HG03565 (cell line): ENCODE results near the gene CXCR6.

Experiments used
- ATAC-seq: cut with Tn5 transposase; IDR thresholded peaks from one replicate; pipeline ENCODE4 v1.9.1; 2021; ENCODE audit warnings: mild to moderate bottlenecking, moderate library complexity; ENCODE audit not compliant: unreplicated experiment

The CXCR6 gene

DNA sequence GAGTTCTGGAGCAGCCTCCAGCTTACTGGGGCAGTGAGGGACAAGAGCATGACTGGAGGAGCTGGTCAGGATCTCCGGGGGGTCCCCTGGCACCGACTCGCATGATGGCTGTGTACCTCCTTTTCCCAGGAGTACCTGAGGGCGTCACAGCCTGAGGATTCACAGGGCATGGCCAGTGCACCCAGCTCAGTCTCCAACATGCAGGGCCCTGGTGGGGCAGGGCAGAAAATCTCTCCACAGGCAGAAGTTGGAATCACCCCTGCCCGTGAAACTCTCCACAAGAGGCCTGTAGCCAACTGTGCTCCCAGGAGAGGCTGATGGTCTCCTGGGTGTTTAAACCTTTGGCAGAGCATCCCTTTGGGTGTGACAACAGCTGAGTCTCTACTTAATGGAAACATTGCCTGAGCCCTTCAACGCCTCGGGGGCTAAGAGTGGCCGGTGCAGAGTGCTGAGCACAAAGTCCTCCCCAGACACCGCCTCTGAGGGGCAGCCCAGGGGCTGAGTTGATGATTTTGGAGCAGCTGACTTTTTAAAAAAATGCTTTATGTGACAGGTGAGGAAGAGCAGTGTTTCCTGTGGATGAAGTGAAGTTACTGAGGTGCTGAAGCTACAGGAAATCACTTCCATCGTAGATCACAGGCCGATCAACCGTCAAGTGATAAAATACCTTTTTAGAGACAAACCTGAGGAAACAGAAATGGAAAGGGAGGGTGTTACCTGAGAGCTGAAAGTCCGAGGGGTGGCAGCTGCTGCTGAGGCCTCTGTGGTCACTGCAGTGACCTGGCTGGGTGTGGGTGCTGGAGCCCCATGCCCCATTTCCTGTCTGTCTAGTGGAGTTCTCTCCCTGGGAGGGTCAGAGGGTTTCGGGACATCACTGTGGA, 21.9 kb upstream of the CXCR6 start:
- no peak for ATAC-seq

DNA sequence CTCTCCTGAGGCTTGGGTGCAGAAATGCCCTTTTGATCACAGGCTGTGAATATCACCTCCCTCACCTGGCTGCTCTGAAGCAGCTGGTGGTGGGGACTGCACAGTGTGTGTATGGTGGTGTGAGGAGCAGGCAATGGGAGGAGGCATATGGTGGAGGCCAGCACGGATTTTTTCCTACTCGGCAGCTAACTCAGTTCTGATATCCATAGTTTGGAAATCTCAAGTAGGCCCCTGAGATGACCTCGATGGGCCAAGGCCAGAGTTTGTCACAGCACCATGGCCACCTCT, 21.3 kb upstream of the CXCR6 start:
- no peak for ATAC-seq

DNA sequence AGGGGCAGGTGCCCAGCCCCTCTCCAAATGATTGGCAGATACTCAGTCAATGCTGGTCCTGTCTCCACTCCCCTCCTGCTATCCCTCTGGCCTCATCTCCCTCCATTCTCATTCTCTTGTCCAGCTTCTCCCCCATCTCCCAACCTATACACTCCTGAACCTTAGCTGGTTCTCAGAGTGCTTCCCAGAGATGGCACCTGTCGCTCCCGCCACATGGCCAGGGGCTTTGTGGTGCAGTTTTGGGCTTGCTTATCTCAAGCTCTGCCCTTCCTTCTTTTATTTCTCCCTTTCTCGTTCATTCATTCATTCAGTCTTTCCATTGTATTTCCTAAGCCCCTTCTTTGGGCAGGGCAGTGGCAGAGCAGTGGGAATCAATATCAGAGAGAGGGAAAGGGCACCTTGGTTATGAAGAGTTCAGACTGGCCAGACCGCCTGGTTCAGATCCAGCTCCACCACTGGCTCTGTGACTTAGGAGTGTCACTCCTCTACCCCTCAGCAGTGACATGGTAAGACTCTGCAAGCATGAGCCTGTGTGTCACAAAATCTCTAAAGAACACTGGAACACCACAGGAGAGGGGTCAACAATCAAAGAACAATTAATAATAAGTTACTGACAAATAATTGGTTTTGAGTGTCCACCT, 20.2 kb upstream of the CXCR6 start:
- ATAC-seq: no peak

DNA sequence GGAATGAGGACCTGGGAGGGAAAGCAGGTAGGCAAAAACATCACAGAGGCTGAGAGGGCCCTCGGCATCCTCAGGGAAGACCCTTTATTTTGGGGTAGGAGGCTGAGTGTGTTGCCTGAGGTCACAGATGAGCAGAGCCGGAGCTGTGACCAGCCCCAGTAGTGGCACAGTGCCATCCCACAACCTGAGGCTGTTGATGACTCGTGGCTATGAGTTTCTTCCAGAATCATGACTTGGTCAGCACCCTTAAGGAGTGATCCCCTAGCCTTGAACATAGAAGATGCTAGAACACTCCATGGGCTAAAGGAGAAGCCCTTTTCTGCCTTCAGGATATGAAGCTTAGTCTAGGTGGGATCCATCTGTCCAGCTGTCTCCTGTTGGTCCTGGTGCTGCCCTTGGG, 19.5 kb upstream of the CXCR6 start:
- no peak for ATAC-seq

DNA sequence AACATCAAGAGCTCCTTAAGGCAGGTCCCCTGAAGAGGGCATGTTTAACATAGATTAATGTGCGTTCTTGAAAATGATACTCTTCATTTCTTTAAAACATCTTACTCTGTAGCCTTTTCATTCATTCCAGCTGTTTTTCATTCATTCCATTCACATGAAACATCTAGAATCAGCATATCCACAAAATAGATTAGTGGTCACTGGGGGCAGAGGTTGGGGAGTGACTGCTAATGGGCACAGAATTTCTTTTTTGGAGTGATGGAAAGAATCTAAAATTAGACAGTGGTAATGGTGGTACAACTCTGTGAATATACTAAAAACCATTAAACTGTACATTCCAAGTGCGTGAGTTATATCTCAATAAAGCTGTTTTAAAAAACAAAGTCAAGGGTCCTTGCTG, 15.4 kb upstream of the CXCR6 start:
- no peak for ATAC-seq

DNA sequence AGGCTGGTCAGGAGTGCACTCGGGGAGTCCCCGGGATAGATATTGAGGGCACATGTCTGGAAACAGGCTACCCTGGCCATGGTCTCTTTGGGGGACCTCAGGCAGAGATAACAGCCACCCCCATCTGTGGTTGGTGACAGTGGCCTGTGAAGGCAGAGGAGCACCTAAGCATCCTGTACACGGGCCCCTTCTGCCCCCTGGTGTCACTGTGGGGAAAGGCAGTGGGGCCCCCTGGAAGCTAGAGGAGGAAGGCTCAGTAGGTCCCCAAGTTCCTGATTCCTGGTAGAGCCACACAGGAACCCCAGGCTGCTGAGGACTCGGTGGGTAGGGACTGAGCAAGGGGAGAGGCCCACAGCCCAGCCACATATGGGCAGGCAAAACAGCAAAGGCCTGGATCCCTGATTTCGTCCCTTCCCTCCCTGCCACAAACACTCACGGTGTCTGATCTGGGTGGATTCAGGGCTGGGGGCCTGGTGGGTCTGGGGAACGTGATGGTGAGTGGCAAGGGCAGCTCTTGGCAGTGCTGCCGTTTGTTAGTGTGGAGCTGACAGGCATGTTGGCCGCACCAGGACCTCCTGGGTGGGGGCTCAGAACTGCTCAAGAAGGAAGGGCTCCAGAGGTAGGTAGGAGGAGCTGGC, 14.1 kb upstream of the CXCR6 start:
- ATAC-seq: no peak

DNA sequence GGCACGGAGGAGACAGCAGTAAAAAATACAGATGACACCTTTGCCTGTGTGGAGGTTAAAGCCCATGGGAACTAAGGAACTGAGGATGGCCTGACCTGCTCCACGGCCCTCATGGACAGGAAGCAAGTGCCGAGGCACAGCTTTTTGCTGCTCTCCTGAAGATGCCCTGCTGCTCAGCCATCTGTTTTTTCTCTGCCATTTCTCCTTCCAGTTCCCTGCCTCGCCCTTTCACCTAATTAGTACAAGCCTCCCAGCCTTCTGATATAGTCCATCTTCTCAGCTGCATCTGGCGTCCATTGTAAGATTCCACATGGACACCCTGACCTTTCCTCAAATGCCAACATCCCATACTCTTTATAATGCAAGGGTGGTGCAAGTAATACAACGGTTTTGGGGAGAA, 11.8 kb upstream of the CXCR6 start:
- no peak for ATAC-seq

DNA sequence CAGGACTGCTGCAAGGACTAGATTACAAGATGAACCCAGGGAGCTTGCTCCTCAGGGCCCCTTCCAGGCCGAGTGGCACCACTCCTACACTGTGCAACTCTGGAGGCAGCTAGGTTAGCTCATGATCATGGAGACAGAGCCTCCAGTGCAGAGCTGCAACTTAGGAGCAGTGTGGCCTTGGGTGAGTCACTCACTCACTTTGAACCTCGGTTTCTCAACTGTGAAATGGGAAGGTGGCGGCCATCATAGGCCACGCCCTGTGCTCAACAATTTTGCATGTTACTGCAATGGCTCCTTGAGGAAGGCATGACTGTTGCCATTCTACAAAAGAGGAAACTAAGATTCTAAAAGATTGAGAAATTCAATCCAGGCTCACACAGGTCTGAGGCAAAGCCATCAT, 11.2 kb upstream of the CXCR6 start:
- ATAC-seq: no peak

DNA sequence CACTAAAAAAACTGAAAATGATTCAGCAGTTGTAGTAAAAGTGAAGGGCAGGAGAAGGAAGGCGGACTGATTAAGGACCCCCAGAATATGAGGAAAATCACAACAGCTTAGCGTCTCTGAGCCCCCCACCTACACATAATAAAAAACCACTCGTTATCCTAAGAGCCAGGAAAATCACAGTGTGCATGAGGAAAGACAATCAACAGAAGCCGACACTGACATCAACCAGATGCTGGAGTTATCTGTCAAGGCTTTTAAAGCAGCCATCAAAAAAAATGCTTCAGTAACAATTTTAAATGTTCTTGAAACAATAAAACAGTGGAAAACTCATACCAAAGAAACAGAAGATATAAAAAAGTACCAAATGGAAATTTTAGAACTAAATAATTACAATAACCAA, 9.7 kb upstream of the CXCR6 start:
- ATAC-seq: no peak

DNA sequence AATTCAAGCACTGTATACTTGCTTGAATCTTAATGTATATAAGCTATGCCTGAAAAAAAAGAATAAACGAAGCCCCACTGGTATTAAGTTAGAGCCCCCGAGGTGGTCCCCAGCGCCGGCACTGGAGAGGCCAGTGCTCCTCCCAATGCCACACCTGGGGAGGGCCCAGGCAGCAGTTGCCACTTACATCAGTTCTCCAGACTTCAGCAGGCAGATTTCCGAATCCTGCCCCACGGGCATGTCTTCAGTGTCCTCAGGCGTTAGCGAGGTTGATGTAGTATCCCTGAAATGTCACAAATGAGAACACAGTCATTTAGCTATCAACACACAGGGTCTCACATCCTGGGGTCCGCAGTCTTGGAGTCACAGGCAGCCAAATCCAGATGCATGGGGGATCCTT, 7.0 kb upstream of the CXCR6 start:
- no peak for ATAC-seq

DNA sequence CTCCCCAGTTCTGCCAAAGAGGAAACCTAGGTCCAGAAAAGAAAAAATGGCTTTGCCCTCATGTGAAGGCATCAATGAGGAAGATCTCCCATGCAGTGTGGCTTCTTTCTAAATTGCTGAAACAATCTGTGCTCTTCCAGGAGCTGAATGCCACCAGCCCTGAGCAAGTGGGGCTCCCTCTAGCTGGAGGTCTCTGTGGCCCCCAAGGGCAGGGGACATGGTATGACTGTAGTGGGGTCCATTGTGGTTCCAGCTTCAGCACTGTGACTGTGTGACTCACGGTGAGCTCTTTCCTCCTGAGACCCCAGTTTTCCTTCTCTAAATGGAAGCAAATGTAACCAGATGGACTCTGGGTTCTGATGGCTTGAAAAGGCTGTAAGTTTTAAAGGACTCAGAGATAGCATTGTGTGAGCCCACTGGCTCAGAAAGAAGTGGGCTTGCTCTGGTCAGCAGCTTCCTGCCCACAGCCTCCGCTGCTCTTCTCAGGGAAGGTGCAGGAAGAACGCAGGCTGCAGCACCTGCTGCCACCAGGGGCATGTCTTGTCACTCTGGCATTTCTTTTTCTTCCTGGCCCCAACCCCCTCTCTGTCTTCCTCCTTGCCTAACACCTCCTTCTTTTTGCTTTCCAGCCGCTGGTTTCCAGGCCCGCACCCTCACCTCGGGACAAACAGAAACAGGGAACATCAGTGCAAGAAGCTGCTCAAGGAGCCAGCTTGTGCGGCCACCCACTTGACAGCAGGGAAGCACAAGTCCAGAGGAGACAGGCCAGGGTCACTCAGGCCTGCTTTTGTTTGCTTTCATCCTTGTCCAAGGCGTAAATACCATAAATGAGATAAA, 5.8 kb upstream of the CXCR6 start:
- no peak for ATAC-seq

DNA sequence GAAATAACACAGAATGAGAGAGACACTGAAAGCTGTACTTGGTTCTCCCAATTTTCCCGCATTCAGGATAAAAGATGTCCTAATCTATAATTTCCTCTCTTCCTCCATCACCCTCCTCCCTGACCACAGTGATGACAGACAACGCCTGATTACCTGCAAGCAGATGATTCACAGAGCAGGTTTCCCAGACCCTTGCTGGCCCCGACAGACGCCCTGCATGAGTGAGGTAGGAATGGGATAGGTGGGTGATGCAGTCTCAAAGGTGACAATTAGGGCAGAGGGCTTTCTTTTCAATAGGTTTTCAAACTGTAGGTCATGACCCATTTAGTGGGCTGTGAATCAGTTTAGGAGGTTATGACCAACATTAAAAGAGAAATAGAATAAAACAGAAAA, 5.2 kb upstream of the CXCR6 start:
- no peak for ATAC-seq

DNA sequence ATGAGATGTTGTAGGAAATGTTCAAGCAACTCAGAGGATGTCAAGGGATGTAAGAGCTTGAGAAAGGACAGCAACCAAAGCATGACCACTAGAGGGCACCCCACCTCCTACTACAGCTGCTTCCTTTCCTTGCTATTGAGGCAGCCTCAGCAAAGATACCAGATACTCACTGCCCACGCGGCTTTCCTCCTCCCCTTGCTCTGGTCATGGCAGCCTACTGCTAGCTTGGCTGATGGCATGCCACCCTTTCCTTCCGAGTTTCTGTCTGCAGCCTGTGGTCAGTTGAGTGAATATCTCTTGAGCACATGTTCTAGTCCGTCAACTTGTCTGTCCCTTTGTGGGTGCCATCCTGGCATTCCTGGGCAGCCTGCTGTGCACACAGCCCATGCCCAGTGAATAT, 4.4 kb upstream of the CXCR6 start:
- no peak for ATAC-seq

DNA sequence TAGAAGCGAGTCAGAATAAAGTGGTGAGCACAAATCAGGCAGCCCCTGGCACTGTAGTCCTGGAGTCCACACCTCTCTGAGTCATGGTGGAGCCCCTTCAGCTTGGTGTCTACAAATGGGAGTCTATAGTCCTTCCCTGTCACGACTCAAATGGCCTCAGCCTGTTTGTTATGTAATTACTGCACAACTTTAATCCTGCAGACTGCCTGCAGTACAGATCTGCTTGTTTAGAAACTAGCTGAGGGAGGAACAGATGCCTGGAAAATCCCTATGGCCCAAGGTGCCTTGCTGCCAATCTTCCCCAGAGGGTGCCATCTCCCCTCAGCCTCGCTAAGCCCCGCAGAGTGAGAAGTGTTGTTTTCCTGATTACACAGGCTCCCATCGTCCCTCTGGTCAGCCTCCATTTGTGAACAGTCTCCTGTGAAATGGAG, 3.9 kb upstream of the CXCR6 start:
- ATAC-seq: no peak

DNA sequence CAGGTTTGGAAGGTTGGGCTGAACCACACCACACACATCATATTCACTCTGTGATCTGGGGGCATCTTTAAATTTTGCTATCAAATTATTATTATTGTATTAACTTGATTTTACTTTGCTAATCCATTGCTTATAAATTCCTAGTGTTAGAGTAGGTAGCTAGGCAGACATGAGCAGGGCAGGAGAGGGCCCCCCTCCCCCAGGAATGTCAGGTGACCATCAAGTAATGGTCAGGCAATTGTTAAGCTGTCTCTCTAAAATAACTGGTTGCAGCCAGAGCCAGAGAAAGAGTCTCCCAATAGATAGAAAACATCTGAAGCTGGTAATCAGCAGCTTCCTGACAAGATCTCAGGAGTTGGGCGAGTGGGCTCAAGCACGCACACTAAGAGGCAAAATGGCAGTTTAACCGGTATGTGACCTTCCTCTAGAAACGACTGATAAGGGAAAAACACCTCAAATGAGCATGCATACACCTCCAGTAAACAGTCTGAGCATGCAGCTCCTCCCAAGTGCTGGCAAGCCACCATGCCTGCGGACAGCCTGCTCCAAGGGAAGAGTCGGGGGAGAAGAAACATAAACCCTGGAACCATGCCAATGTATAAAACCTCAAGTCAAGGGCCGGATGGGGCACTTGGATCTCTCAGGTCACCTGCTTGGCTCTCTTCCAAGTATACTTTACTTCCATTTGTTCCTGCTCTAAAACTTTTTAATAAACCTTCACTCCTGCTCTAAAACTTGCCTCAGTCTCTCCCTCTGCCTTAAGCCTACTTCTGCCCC, 3.1 kb upstream of the CXCR6 start:
- ATAC-seq: no peak

DNA sequence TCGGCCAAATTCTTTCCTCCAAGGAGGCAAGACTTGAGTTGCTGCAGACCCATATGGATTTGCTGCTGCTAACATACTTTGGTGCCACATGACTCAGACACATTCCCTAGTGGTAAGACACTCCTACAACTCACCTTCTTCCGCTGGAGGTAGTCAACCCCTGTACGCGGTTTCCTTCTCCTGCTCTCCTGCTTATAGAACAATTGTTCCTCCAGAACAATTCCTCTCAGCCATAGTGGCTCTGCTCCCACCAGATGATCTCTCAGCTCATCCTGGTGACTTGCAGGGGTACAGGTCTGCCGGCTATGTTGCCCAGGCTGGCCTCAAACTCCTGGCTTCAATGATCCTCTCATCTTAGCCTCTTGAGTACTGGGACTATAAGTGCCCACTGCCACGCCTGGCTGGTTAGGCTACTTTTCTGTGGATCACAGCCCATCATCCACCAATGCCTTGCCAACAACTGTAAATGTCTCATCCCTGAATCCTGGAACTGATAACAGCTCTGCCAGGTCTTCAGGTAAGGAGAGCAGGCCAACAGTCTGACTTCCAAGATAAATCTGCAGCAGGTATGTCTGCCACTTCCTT, 2.4 kb upstream of the CXCR6 start:
- ATAC-seq: no peak

DNA sequence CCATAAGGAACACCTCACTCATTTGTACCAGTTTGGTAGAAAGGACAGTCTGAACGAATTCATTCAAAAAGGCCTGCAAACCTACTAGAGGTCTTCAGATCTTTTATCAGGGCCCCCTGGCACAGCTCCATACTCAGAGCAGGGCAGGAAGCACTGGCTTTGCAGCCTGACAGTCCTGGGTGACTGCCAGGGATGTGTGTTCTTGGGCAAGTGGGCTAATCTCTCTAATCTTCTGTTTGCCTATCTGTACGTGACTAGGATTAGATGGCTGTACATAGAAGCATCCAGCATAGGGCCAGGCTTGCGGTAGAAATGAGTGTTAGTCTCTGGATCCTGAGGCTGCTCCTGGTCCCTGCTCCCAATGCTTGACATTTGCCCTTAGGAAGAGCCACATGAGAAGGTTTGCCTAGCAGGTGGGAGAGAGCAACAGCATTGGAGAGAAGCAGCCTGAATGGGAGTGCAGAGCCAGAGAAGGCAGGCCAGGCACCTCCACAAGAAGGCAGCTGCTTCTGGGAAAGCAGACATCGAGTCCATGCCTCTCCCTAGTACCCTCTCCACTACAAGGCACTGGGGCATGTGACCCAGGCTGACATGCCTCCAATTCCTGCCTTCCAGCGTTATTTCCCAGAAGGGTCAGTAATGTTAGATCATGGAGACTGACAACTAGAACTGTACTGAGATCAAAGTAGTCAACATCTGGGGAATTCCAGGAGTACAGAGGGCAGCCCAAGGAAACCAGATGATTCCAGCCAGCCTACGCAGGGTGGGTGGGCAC, 1.0 kb upstream of the CXCR6 start:
- ATAC-seq: no peak

DNA sequence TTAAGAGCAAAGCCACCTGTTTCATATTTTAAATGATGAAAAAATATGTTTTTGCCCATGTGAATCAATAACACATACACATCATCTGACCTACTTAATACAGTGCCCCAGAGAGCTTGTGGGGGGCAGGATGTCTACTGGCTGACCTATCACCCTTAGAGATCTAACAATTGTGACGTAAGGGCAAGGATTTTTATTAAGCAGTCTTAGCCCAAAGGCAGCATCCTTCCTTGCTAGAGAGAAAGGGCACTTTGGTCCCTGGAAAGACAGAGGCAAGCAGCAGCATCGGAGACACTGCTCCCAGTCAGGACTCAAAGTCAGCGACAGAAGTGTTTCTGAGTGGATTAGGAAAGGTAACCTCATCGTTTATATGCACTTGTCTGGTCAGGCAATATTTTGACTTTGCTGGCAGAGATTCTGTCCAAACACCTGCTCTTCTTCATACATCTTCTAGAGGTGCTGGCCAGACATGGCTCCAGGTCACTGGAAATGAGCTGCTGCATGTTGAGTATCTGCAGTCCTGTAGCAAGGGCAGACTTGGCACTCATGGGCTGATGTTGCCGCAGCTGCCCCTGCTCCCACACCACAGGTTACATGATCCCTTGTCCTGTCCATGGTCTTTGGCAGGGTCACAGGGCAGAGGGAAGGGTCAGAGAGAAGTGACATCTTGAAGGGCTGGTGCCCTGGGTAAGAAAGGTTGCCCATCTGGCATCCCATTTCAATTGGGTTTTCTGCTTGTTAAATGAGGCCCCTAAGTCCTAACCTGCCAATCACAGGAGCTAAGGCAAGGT, 1.8 kb downstream of the CXCR6 start:
- ATAC-seq: no peak

DNA sequence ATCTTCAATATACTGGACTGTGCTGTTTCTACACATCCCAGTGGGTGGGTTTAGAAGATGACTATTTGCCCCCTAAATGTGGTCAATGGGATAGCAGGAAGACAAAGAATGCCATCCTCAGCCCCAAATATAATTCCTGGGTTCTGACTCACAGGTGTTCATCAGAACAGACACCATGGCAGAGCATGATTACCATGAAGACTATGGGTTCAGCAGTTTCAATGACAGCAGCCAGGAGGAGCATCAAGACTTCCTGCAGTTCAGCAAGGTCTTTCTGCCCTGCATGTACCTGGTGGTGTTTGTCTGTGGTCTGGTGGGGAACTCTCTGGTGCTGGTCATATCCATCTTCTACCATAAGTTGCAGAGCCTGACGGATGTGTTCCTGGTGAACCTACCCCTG, 3.0 kb downstream of the CXCR6 start:
- ATAC-seq: no peak
